ENCODE measurements around the gene GHRL.
"Not testable (repeated sequence)": the region's sequence is repeated elsewhere in the genome, so short reads cannot be mapped to it uniquely, and the experiment has no call there.

GHRL gene

GRCh38 chr3:10299175-10299574 lies 6.4 kb upstream of the GHRL start:
- Mint-ChIP-seq H3K9me3 (no peaks in the 10 kb centered on the region), H3K4me1 (ENCODE audit: low read depth) (peaks cover 14% of the 10 kb centered on the region), H3K4me3 (no peak overlapping the region), H3K27ac (peak overlapping the region; percentile 10), H3K36me3 (ENCODE audit: low read depth) (peaks cover 45% of the 10 kb centered on the region), H3K27me3 (ENCODE audit: low read depth) (no peaks in the 10 kb centered on the region)

- not testable (repeated sequence) for H3K27ac Mint-ChIP-seq; H3K4me3 Mint-ChIP-seq; H3K27me3 Mint-ChIP-seq (ENCODE audit: low read depth); H3K9me3 Mint-ChIP-seq
- H3K36me3 Mint-ChIP-seq (ENCODE audit: low read depth), result peaks cover 37% of the 10 kb centered on the region
- H3K4me1 Mint-ChIP-seq (ENCODE audit: low read depth), result peaks cover 14% of the 10 kb centered on the region
Measured at GRCh38 chr3:10298064-10298463, 5.3 kb upstream of the GHRL start.

GRCh38 chr3:10294030-10294586 lies 1.4 kb upstream of the GHRL start:
- H3K36me3 Mint-ChIP-seq (ENCODE audit: low read depth), result peaks cover 31% of the 10 kb centered on the region
- peaks cover 18% of the 10 kb centered on the region for H3K4me1 Mint-ChIP-seq (ENCODE audit: low read depth)
- H3K4me3 Mint-ChIP-seq, result no peak overlapping the region
- no peaks in the 10 kb centered on the region for H3K9me3 Mint-ChIP-seq
- peak overlapping the region; percentile 60 for H3K27ac Mint-ChIP-seq
- no peaks in the 10 kb centered on the region for H3K27me3 Mint-ChIP-seq (ENCODE audit: low read depth)

- H3K9me3 Mint-ChIP-seq, result no peaks in the 10 kb centered on the region
- no peaks in the 10 kb centered on the region for H3K27me3 Mint-ChIP-seq (ENCODE audit: low read depth)
- no peak overlapping the region for H3K4me3 Mint-ChIP-seq
- peak overlapping the region; percentile 87 for H3K27ac Mint-ChIP-seq
- H3K36me3 Mint-ChIP-seq (ENCODE audit: low read depth), result peaks cover 43% of the 10 kb centered on the region
- H3K4me1 Mint-ChIP-seq (ENCODE audit: low read depth), result peaks cover 15% of the 10 kb centered on the region
Measured at GRCh38 chr3:10291641-10292040, 1.1 kb downstream of the GHRL start.

- Mint-ChIP-seq H3K27ac (no peak overlapping the region), H3K4me1 (ENCODE audit: low read depth) (peaks cover 15% of the 10 kb centered on the region), H3K27me3 (ENCODE audit: low read depth) (no peaks in the 10 kb centered on the region), H3K9me3 (no peaks in the 10 kb centered on the region), H3K4me3 (no peak overlapping the region), H3K36me3 (ENCODE audit: low read depth) (peaks cover 42% of the 10 kb centered on the region)
Measured at GRCh38 chr3:10290481-10291176, 2.1 kb downstream of the GHRL start.

- Mint-ChIP-seq H3K36me3 (ENCODE audit: low read depth) (peaks cover 37% of the 10 kb centered on the region), H3K4me3 (no peak overlapping the region)
Measured at GRCh38 chr3:10289787-10290355, 2.9 kb downstream of the GHRL start.

GRCh38 chr3:10289077-10289476 lies 3.7 kb downstream of the GHRL start:
- Mint-ChIP-seq H3K4me1 (ENCODE audit: low read depth) (peaks cover 30% of the 10 kb centered on the region), H3K27ac (no peak overlapping the region)

More at GRCh38 chr3:10289787-10290355, 2.9 kb downstream of the GHRL start:
- H3K27ac Mint-ChIP-seq, result peak overlapping the region; percentile 65
- H3K4me1 Mint-ChIP-seq (ENCODE audit: low read depth), result peaks cover 22% of the 10 kb centered on the region
- no peaks in the 10 kb centered on the region for H3K9me3 Mint-ChIP-seq
- no peaks in the 10 kb centered on the region for H3K27me3 Mint-ChIP-seq (ENCODE audit: low read depth)

GRCh38 chr3:10288575-10288960 lies 4.2 kb downstream of the GHRL start:
- no peak overlapping the region for H3K4me3 Mint-ChIP-seq
- no peaks in the 10 kb centered on the region for H3K9me3 Mint-ChIP-seq
- peaks cover 35% of the 10 kb centered on the region for H3K4me1 Mint-ChIP-seq (ENCODE audit: low read depth)
- no peak overlapping the region for H3K27ac Mint-ChIP-seq
- H3K36me3 Mint-ChIP-seq (ENCODE audit: low read depth), result peaks cover 40% of the 10 kb centered on the region
- no peaks in the 10 kb centered on the region for H3K27me3 Mint-ChIP-seq (ENCODE audit: low read depth)

More at GRCh38 chr3:10289077-10289476, 3.7 kb downstream of the GHRL start:
- no peaks in the 10 kb centered on the region for H3K9me3 Mint-ChIP-seq
- no peak overlapping the region for H3K4me3 Mint-ChIP-seq
- peaks cover 39% of the 10 kb centered on the region for H3K36me3 Mint-ChIP-seq (ENCODE audit: low read depth)
- no peaks in the 10 kb centered on the region for H3K27me3 Mint-ChIP-seq (ENCODE audit: low read depth)

GRCh38 chr3:10287936-10288574 lies 4.7 kb downstream of the GHRL start:
- no peak overlapping the region for H3K4me3 Mint-ChIP-seq
- H3K4me1 Mint-ChIP-seq (ENCODE audit: low read depth), result peaks cover 38% of the 10 kb centered on the region
- no peaks in the 10 kb centered on the region for H3K27me3 Mint-ChIP-seq (ENCODE audit: low read depth)
- no peak overlapping the region for H3K27ac Mint-ChIP-seq
- no peaks in the 10 kb centered on the region for H3K9me3 Mint-ChIP-seq
- H3K36me3 Mint-ChIP-seq (ENCODE audit: low read depth), result peaks cover 43% of the 10 kb centered on the region

- Mint-ChIP-seq H3K4me3 (no peak overlapping the region), H3K27ac (peak overlapping the region; percentile 49), H3K36me3 (ENCODE audit: low read depth) (peaks cover 39% of the 10 kb centered on the region), H3K9me3 (no peaks in the 10 kb centered on the region), H3K27me3 (ENCODE audit: low read depth) (no peaks in the 10 kb centered on the region), H3K4me1 (ENCODE audit: low read depth) (peaks cover 34% of the 10 kb centered on the region)
Measured at GRCh38 chr3:10286596-10287295, 6.0 kb downstream of the GHRL start.

- no peak overlapping the region for H3K27ac Mint-ChIP-seq
- peaks cover 30% of the 10 kb centered on the region for H3K4me1 Mint-ChIP-seq (ENCODE audit: low read depth)
- peaks cover 39% of the 10 kb centered on the region for H3K36me3 Mint-ChIP-seq (ENCODE audit: low read depth)
- H3K4me3 Mint-ChIP-seq, result no peak overlapping the region
- H3K27me3 Mint-ChIP-seq (ENCODE audit: low read depth), result no peaks in the 10 kb centered on the region
- no peaks in the 10 kb centered on the region for H3K9me3 Mint-ChIP-seq
Measured at GRCh38 chr3:10286133-10286524, 6.6 kb downstream of the GHRL start.

GRCh38 chr3:10285272-10286132 lies 7.2 kb downstream of the GHRL start:
- Mint-ChIP-seq H3K27me3 (ENCODE audit: low read depth) (no peaks in the 10 kb centered on the region), H3K36me3 (ENCODE audit: low read depth) (peaks cover 39% of the 10 kb centered on the region), H3K4me3 (no peak overlapping the region), H3K4me1 (ENCODE audit: low read depth) (peaks cover 30% of the 10 kb centered on the region), H3K27ac (peak overlapping the region; percentile 84), H3K9me3 (no peaks in the 10 kb centered on the region)

GRCh38 chr3:10284496-10284895 lies 8.3 kb downstream of the GHRL start:
- H3K27ac Mint-ChIP-seq, result peak overlapping the region; percentile 84
- peak overlapping the region; percentile 35 for H3K4me3 Mint-ChIP-seq
- H3K9me3 Mint-ChIP-seq, result no peaks in the 10 kb centered on the region
- no peaks in the 10 kb centered on the region for H3K27me3 Mint-ChIP-seq (ENCODE audit: low read depth)
- peaks cover 32% of the 10 kb centered on the region for H3K4me1 Mint-ChIP-seq (ENCODE audit: low read depth)
- peaks cover 45% of the 10 kb centered on the region for H3K36me3 Mint-ChIP-seq (ENCODE audit: low read depth)

- Mint-ChIP-seq H3K4me1 (ENCODE audit: low read depth) (peaks cover 33% of the 10 kb centered on the region), H3K9me3 (no peaks in the 10 kb centered on the region), H3K4me3 (no peak overlapping the region), H3K27ac (peak overlapping the region; percentile 84), H3K36me3 (ENCODE audit: low read depth) (peaks cover 43% of the 10 kb centered on the region), H3K27me3 (ENCODE audit: low read depth) (no peaks in the 10 kb centered on the region)
Measured at GRCh38 chr3:10283638-10284037, 9.1 kb downstream of the GHRL start.
